GM21529 (cell line): ENCODE measurements around the gene ASPG.

Source experiments
- ATAC-seq: cut with Tn5 transposase; IDR thresholded peaks from one replicate; pipeline ENCODE4 v1.9.1; 2021; ENCODE audit not compliant: unreplicated experiment

ASPG gene

DNA sequence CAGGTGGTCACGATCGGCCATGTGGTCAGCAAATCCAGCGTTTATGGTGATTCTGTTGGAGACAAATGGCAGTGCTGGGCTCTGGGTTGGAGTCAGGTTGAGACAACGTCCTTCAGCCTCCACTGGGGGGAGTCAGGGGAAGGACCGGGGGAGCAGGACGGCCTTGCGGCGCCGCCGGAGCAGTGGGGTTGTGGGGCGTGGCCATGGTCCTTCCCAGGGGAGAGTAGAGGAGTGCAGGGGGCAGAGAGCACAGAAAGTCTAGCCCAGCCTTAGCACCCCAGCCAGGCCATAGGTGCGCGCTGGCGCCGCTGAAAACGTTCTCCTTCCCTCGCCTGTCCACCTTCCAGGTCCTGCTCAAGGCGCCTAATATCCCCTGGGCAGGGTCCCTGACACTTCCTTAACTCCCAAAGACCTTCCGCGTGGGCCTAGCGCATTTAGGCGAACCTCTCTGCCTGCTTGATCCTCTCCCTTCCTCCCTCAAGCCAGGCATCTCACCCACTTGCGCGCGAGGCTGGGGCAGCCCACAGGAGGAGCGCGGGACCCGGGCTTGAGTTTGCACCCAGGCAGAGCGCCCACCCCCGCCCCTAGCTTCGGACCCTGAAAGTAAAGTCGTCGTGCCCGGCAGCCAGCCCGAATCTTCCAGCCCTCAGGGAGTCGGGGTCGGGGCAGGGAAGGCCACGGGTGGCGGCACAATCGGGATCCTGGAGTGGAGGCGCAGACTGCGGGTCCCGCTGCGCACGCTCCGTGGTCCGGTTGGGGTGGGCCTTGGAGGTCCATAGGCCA is 49.8 kb downstream of the ASPG start:
- no peak for ATAC-seq

DNA sequence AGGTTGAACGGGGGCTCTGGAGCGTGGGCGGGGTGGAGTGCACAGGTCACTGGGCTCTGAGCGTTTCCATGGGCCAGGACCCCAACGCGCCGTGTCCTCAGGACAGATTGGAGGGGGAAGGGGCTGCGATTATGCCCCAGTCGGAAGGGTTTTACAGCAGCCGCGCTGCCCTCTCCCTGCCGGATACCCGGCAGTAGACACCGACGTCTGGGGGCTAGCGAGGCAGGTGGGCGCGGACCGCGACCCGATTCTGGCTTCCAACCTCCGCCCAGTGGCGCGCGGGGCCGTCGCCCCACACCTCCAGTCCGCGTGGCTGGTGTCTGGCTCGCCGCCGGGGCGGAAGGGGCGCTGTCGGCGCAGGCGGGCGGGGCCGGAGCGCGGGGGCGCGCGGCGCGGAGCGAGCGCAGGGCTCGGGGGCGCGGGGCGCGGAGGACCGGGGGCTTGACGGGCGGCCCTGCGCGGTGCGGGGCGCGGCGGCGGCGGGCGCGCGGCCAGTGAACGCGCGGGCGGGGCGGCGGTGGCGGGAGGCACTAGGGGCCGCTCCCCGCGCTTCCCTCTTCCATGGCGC is 50.5 kb downstream of the ASPG start:
- ATAC-seq, result no peak

DNA sequence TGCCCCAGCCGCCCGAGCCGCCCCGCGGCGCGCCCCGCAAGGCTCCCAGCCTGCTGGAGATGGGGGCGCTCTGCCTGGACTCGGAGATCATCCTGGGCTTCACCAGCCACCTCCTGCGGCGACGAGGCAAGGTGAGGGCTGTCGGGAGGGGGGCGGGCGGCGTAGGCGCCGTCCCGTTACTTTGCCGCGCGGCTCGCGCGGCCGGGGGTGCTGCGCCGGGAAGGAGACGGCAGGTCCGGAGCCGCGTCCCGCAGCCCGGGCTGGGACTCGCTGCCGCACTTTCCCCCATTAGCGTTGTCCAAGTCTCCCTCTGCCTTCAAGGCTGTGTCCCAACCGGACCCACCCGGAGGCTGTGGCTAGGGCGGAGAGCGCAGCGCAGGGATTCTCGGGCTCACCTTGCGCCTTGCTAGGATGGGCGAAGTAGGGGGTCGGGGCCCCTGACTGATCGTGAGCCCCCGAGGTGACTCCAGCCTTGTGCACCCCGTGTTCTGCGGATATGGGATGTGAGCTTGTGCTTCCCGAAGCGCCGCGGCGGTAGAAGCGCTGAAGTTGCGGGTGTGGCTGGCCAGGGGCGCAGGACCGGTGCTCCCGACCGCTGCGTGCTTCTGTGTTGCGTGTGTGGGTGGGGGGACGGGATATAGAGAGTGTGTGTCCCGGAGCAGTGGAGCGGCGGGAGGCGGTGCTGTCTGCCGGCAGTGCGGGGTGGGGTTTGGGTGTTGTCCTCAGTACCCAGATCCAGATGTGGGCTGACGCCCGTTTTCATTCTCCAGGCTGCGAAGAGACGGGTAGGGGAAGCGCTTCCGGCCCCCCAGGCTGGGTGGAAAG is 51.2 kb downstream of the ASPG start:
- no peak for ATAC-seq

DNA sequence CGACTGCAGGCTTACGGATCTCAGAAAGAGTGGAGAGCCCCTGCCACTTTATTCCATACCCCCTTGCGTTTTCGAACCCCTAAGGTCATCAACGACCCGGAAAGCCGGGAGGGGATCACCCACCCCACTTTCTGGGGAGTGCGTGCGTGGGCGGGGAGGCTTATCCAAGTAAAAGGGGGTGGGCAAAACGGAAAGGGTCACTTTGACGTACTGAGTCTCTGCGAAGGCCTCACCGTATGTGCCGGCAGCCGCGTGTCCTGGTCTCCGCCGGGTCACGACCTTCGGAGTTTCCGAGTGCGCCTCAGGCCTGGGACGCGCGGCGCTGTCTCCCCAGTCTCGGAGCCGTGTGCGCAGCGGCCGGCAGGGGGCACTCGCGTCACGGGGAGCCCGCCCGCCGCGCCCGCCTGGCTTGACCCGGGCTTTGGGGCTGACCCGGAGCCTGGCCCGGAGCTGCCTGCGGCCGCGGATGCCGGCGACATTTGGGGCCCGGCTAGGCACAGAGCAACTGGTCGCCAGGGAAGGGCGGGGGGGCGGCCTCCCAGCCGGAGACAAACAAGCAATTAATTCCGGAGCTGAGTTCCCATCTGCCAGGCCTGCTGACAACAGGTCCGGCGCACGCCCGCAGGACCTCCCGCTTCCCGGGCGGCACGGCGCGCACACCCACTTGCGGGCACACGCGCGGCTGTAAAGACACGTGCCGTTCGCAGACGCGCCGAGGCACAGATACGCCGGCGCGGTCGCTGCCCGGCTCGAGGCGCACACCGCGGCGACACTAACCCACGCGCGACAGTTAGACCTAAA is 52.0 kb downstream of the ASPG start:
- no peak for ATAC-seq

DNA sequence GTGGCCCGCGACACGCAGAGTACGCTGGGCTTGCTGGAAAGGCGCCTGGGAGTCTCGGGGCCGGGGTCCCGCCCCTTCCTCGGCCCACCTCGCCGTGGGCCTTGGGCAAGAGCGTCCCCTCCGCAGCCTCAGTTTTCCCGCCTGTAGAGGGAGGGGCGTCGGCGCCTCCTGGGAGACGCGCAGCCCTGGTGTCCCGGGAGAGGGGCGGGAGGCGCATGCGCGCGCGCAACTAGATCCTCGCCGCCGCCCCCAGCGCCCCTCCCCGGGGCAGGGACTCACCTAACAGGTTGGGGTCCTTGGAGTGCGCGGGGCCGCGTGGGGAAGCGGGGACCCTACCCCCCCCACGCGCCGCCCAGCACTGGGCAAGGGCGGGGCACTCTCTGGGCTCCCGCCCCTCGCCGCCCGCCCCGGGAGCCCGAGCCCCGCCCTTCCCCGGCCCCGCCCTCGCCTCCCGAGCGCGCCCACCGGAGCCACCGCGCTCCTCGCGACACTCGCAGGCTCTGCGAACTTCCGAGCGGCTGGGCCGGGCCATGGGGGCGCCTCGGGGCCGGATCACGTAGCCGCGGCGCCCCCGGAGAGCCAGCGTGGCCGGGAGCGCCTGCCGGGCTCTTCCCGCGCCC is 52.7 kb downstream of the ASPG start, which contains the start of gene KIF26A:
KIF26A (plus strand) TSS at position 490 of the 620 bp plus-strand sequence. CDS start 136 bp downstream, outside the sequence.
- no peak for ATAC-seq

DNA sequence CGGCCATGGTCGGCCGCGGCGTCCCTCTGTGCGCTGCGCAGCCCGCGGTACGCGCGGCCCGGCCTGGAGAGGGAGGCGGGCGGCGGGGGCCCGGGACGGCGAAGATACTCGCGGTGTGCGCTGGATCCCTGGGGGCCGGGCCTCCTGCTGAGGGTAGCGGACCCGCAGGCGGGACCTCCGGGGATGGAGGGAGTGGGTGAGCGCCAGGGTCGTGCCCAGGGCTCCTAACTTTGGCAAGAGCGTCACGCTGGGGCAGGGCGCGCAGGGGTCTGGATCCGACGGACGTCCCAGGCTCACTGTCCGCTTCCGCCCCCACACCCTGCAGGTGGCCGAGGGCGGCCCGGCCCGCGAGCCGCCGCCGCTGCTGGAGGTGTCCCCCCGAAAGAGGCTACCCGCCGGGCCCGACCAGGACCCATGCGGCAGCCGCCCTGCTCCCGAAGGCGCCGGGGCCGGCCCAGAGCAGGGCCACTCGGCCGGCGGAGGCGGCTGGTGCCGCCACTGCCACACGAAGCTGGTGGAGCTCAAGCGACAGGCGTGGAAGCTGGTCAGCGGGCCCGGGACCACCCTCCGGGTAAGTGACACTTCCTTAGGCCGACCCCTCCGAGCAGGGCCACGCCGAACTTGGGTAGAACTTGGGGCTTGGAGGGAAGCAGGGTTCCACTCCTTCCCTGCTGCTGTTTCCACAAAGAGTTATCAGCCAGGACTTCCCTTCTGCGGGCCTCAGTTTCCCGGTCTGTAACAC is 53.4 kb downstream of the ASPG start:
- ATAC-seq, result no peak

DNA sequence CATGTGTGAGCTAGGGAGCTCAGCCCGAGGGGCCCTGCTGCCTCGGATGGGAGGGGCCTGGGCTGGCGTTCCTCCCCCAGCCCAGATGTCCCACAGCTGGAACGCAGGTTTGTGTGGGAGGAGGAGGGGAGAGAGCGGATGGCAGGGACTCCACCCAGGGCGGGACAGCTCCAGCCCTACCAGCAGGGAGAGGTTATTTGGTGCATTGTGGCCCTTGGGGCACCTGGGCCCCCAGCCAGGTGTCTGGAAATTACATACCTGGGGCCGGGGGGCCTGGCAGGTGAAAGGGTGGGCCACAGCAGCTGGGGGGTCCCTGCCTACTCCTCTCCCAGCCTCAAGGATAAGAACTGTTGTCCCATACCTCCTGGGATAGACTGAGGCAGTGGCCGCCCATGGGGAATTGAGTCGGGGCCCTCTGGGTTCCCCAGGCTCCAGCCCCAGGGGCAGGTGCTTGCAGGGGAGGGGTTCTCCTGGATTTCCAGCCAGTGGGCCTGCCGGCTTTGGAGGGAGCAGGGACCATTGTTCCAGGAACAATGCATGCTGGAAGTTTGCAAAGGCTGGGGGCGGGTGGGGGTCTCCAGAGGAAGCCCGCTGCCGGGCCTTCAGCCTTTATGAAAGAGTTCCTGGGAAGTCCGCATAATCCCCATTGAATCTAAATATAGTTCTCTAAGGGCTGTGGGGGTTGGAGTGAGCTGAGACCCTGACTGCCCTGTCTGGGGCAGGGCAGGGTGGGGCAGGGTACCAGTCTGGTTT is 54.1 kb downstream of the ASPG start:
- ATAC-seq, result no peak

DNA sequence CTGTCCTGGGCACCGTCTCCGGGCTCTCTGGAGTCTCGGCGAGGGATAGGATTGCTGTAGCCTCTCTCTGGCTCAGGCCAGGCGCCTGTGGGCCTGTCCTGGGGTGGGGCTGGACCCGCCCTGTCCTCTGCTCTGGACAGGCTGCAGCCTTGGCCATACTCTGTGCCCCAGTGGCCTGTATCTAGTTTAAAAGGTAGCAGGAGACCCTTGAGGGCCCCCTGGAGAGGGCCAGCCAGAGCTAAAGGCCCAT is 54.6 kb downstream of the ASPG start:
- no peak for ATAC-seq

DNA sequence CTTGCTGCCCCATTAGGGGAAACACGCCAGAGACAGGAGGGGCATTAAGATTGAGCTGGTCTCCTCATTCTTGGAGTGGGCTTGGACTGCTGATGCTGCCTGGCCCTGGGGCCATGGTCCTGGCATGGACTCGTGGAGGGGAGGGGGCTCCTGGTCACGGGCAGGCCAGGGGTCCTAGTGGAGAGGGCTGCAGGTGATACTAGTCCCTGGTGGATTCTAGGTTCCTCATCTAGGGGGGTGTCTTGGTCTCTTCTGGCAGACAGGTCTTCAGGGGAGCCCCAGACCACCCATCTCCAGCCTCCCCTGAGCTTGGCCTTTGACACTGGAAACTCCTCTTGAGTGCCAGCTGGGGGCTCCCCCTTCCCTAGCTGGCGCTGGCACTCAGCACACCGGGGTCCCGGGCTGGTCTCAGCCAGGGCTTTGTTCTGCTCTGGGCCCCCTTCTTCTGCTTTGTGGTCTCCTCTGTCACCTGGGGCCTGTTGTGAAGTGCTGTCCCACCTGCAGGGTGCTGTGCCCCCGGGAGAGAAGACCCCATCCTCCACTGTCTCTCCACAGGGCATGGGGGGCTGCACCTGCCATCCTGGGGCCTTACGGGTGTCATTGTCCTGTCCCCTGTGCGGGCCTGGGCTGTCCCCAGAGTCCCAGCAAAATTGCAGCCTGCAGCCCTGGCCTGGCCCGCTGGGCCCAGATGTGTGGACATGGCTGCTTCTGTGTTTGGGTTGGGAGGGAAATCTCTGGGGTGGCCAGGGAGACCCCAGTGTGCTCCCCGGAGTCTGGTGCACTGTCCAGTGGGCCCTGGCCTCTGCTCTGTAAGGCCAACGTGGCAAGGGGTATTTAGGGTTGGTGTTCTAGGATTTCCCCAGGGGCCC is 55.2 kb downstream of the ASPG start:
- ATAC-seq, result no peak

DNA sequence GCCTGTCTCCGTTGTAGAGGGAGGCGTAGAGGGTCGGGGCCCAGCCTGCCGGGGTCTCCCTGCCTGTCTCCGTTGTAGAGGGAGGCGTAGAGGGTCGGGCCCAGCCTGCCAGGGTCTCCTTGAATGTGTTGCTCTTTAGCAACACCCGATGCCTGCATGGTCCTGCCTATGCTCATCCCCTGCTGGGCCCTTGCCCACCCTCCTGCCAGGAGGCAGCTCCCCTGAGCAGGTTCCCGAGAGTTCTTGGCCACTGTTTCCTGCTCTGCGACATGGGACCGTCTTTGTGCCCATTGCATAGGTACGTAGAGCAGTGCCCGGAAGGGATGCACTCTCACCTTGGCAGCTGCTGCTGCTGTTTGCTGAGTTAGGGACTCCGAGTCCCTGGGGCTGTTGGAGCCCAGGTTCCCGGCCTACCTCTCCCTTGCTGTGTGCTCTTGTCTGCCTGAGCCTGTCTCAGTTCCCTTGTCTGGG is 56.2 kb downstream of the ASPG start:
- ATAC-seq, result no peak

DNA sequence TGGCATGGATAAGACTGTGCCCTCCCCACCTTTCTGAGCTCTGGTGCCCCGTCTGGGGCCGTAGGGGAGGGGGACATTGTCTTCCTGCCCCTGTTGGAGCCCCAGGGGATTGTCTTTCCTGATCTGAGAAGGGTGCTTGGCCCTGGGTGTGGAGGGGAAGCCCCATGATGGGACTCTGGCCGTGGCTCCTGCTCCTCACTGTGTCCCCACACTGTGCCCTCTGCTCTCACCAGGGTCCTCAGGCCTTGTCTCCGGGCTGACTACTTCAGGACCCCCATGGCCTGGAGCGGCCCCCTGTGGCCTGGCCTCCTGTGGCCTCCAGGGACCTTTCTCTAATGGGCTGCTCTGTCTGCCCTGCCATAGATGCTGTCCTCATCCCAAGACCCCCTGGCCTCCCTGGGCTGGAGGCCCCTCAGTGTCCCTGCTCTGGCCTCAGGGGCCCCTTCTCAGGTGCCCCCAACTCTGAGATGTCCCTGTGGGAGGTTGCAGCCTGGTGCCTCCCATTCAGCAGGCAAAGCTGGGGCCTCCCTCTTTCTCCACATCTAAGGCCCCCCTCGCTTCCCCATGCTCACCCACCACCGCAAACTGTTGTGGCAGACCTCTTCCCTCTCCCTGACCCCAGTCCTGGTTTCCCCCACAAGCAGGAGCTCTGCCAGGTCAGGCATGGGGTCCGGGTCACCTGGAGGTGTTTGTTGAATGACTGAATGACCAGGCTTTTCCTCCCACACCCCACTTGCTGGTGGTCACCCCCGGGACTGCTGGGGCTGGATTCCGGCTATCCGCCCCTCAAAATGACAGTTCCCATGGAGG is 56.8 kb downstream of the ASPG start:
- ATAC-seq, result no peak

DNA sequence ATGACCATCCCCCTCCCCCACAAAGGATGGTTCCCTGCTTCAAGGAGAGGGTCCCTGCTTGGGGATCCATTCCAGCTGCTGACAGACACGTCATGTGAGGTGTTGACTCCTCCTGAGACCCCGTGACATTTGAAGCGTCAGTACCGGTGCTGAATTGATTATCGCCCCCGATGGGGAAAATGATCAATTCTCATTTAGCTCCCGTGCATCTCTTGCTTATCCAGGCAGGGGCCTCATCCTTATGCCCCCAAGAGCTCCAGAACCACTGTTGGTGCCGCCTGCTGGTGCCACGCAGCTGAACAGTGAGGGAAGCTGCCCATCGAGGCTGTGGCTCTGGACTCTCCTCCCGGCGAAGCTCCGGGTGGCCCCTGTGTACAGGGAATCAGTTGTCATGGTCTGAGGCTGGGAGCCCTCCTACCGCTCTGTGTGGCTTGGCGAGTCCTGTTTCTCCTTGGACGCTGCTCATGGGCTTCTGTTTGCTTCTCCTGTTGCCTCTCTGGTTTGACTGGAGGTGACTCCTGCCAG is 57.5 kb downstream of the ASPG start:
- ATAC-seq, result no peak

DNA sequence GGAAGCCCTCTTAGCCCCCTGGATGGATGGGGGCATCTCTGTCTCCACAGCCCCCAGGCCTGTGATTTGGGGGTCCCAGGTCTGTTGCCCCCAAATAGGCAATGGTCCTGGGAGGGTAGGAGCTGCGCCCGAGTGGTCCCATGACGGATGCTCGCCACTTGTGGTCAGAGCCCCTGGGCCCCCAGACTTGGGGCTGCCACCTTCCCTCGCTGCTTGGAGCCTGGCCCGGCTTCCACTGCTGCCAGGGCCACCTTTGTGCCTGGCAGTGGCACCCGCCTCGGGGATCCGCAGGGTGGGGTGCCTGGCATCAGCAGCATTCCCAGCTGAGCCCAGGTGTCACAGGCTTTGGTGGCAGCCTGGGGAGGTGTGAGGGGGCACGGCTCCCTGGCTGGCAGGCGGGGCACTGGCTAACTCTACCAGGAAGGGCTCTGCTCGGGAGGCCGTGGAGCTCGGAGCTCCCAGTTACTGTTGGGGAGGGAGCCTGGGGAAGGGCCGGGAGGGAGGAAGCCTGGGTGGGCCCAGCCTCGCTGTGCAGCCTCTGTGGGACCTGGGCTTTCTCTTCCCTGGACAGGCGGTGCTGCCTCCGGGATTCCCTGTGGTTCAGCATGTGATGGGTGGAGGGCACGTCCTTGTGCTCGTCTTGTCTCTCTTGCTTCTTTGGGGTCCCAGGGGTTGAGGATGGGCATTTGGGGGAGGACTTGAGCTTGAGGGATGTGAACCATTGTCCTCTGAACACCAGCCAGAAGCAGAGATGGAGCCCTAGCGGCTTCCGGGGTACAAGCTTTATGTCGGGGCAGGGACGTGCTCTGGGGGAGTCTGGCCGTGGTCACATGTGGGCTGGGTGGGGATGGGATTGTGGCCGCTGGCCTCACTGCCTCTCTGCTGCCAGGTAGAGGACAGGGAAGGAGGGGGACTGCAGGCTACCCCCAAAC is 58.3 kb downstream of the ASPG start:
- ATAC-seq, result no peak

DNA sequence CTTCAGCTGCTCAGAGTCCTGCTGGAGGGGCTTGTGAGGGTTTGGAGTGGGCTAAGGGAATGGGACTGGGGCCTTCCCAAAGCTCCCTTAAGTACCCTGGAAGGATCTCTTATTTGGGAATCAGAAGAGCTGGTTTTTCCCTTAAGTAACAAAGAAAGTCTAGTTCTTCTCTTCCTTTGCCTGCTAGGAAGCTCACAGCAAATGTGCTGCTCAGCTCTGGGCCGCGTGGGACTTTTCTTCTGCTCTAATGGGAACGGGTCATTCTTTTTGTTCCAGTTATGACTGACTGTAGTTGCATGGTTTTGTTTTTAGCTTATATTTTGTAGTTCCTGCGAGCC is 58.9 kb downstream of the ASPG start:
- ATAC-seq, result no peak

DNA sequence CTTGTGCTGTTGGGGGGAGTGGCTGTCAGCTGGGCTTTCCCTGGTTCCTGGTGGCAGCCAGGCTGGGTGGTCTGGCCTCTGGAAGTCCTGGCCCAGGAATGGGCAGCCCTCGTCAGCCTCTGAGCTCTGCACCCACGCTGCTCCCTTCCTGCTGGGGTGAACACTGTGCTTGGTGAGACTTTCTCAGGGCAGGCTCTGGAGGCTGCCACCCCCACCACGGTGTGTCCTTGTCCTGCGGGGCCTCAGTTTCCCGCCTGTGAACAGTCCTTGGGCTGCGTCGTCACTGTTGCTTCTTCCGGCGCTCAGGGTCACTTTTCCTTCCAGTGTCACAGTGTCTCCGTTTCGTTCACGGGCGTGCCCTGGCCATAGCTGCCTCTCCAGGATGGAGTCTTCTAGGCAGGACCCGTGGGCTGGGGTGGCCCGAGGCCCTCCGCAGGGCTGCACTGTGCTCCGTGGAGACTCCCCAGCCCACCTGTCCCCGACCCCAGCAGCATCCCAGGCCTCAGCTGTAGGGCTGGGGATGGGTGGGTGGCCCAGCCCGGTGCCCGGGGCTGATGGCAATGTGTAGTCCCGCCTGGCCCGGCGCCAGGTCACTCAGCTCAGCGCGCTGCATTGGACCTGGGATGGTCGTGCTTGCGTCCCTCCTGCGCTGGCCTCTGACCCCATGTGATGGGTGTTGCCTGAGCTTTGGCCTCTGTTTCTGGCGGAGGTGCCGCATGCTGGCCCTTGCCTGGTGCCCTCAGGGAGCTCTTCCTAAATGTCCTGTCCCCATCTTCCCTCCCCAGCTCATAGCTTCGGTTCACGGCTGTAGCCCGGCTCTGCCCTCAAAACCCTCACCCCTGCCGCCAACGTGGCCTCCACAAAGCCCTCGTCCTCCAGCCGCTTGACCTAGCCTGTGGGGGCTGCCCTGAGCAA is 59.7 kb downstream of the ASPG start:
- no peak for ATAC-seq
